GM23338 (cell line): ENCODE measurements around the gene TCP11.

Experiments used
- CTCF ChIP-seq, 2 experiments: fragments of 200-600 bp in 1 of 2; sonication (generic) in 1 of 2; conservative IDR thresholded peaks; 2 replicates each; pipeline versions ENCODE4 v1.5.1 to v1.6.1; 2016 to 2017; ENCODE audit warnings: antibody characterized with exemption in 2 of 2, low read depth in 2 of 2, mild to moderate bottlenecking in 2 of 2, moderate library complexity in 1 of 2
- EZH2 ChIP-seq: fragments of 200-600 bp; sonication (generic); IDR thresholded peaks from one replicate; pipeline ENCODE4 v1.8.0; 2017; ENCODE audit warnings: antibody characterized with exemption, mild to moderate bottlenecking, low read depth; ENCODE audit not compliant: unreplicated experiment
- JUNB ChIP-seq: IDR thresholded peaks from one replicate; pipeline ENCODE4 v1.6.1; 2016; ENCODE audit warnings: antibody characterized with exemption; ENCODE audit not compliant: unreplicated experiment
- POLR2AphosphoS5 ChIP-seq: IDR thresholded peaks from 2 replicates; pipeline ENCODE4 v1.6.1; 2016; ENCODE audit warnings: antibody characterized with exemption, low read depth
- REST ChIP-seq: IDR thresholded peaks from one replicate; pipeline ENCODE4 v1.6.1; 2018; ENCODE audit warnings: antibody characterized with exemption; ENCODE audit not compliant: unreplicated experiment

DNA sequence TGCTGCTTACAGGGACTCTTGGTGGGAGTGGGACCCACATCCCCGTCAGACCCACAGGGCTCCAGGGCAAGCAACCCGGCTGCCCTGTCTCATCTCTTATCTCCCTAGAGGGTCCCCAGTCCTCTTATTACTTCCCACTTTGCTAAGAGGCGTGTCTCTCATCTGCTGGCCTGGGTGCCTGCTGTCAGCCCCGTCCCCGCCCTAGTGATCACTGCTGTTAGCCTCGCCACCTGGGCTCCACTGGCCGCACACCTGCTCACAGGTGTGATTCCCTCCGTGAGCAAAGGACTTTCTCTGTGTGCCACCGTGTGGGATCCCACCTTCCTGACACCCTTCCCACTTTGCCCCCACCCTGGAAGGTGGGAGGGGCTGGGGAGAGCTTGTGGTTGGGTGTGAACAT lies 57.6 kb downstream of the TCP11 start:
- no peak for TF ChIP-seq POLR2AphosphoS5
- TF ChIP-seq JUNB = no peak
- TF ChIP-seq REST = no peak
- TF ChIP-seq CTCF (conservative IDR thresholded peaks at IDR 0.05; ENCODE audit: low read depth in 2 of 2) = no peak
- TF ChIP-seq EZH2 = no peak
